Ammon's horn (tissue), 1 donor: Measurements from ENCODE around the gene PTH1R.

Experiments
- DNase-seq: peaks from one replicate; pipeline ENCODE4 v3.0.0-alpha.2; 2016; ENCODE audit warnings: low spot score

Gene PTH1R

GRCh38 chr3:46883054-46883829 is 5.7 kb downstream of the PTH1R start:
- no peak for DNase-seq

- no peak for DNase-seq
These were observed 6.3 kb downstream of the PTH1R start for GRCh38 chr3:46883830-46884185.

- DNase-seq, result no peak
These were observed 6.9 kb downstream of the PTH1R start for GRCh38 chr3:46884427-46884826.

GRCh38 chr3:46884929-46885328 is 7.4 kb downstream of the PTH1R start:
- no peak for DNase-seq

- DNase-seq, result no peak
These were observed 8.1 kb downstream of the PTH1R start for GRCh38 chr3:46885612-46886011.

GRCh38 chr3:46887980-46888494 is 10.5 kb downstream of the PTH1R start:
- no peak for DNase-seq

GRCh38 chr3:46888705-46889104 is 11.2 kb downstream of the PTH1R start:
- no peak for DNase-seq

- DNase-seq, result no peak
These were observed 12.0 kb downstream of the PTH1R start for GRCh38 chr3:46889381-46890110.

- DNase-seq, result no peak
These were observed 12.6 kb downstream of the PTH1R start for GRCh38 chr3:46890132-46890531.

GRCh38 chr3:46891132-46891531 is 13.6 kb downstream of the PTH1R start:
- no peak for DNase-seq

- peak; percentile 82 for DNase-seq
These were observed 15.0 kb downstream of the PTH1R start for GRCh38 chr3:46892285-46893145.

GRCh38 chr3:46893146-46893748 is 15.7 kb downstream of the PTH1R start:
- DNase-seq, result no peak

- DNase-seq, result no peak
These were observed 16.2 kb downstream of the PTH1R start for GRCh38 chr3:46893763-46894162.

- no peak for DNase-seq
These were observed 16.7 kb downstream of the PTH1R start for GRCh38 chr3:46894256-46894655.

- DNase-seq, result peak; percentile 43
These were observed 17.7 kb downstream of the PTH1R start for GRCh38 chr3:46895204-46895660.

- DNase-seq, result no peak
These were observed 18.2 kb downstream of the PTH1R start for GRCh38 chr3:46895761-46896160.

GRCh38 chr3:46896386-46896785 is 18.9 kb downstream of the PTH1R start:
- no peak for DNase-seq

- no peak for DNase-seq
These were observed 19.5 kb downstream of the PTH1R start for GRCh38 chr3:46897031-46897430.

- no peak for DNase-seq
These were observed 20.4 kb downstream of the PTH1R start for GRCh38 chr3:46897829-46898320.

GRCh38 chr3:46898321-46899150 is 21.0 kb downstream of the PTH1R start:
- DNase-seq, result no peak
